Lung (tissue), 12 donors: ENCODE measurements around the gene FBXL13. TPM values are rescaled to one million over a fixed set of nuclear protein-coding genes. Genes with fewer than 3 reads are reported as not detected.

Experiments
- ATAC-seq: fragments of 200-7000 bp; cut with Tn5 transposase; one replicate; pipeline ENCODE4 v1.9.1; 2020; ENCODE audit warnings: moderate number of reproducible peaks; ENCODE audit not compliant: insufficient read depth, low FRiP score
- DNase-seq, 3 donors: peaks; one replicate each; pipeline ENCODE4 v3.0.0-alpha.2; 2013 to 2017
- H3K27ac ChIP-seq, 2 donors: one replicate each; pipeline ENCODE4 v1.5.1; 2013; ENCODE audit warnings: mild to moderate bottlenecking in 2 of 2, moderate library complexity in 2 of 2, control low read depth in 1 of 2, inconsistent platforms in 1 of 2, low read depth in 1 of 2, low read length in 1 of 2
- H3K27me3 ChIP-seq, 3 donors: one replicate each; pipeline ENCODE4 v1.5.1; 2013; ENCODE audit warnings: low read length in 2 of 3; ENCODE audit not compliant: control insufficient read depth in 3 of 3, insufficient read depth in 3 of 3
- H3K36me3 ChIP-seq, 4 donors: one replicate each; pipeline ENCODE4 v1.5.1; 2013; ENCODE audit warnings: low read length in 4 of 4, mild to moderate bottlenecking in 1 of 4, moderate library complexity in 1 of 4; ENCODE audit not compliant: control insufficient read depth in 4 of 4, insufficient read depth in 4 of 4
- H3K4me1 ChIP-seq, 5 donors: one replicate each; pipeline ENCODE4 v1.5.1; 2013; ENCODE audit warnings: low read length in 5 of 5, mild to moderate bottlenecking in 2 of 5, moderate library complexity in 1 of 5; ENCODE audit not compliant: control insufficient read depth in 5 of 5, insufficient read depth in 5 of 5
- H3K4me3 ChIP-seq: one replicate; pipeline ENCODE4 v1.5.1; 2013; ENCODE audit warnings: mild to moderate bottlenecking, control low read depth, moderate library complexity
- H3K9ac ChIP-seq, 2 donors: one replicate each; pipeline ENCODE4 v1.5.1; 2013; ENCODE audit warnings: low read length in 2 of 2, control low read depth in 1 of 2; ENCODE audit not compliant: insufficient read depth in 1 of 2
- H3K9me3 ChIP-seq, 4 donors: one replicate each; pipeline ENCODE4 v1.5.1; 2013; ENCODE audit warnings: low read length in 3 of 4, mild to moderate bottlenecking in 1 of 4, moderate library complexity in 1 of 4; ENCODE audit not compliant: control insufficient read depth in 4 of 4, insufficient read depth in 3 of 4
- WGBS, 2 donors: extraction: QIAGEN DNeasy Blood & Tissue Kit; methylation state at CpG; one replicate each; pipeline ENCODE4 v1.1.7; 2013; 5-methylcytosine and 5-hydroxymethylcytosine counted together
- polyA plus RNA-seq, 2 donors: library from polyadenylated mRNA; stranded (reverse); fragments of 200-250 nt; gene quantifications; one replicate each; pipeline ENCODE4 v1.2.1, GENCODE V29; 2013
- total RNA-seq, 2 donors: library from RNA; depleted of rRNA in 1 of 2; stranded (reverse); fragments of >200 nt in 1 of 2; gene quantifications; one replicate each; pipeline ENCODE4 v1.2.1, GENCODE V29; 2014 to 2021
- TF ChIP-seq, protein P1 (sequence below): IDR thresholded peaks from 2 replicates; pipeline ENCODE4 v1.5.1; 2012; ENCODE audit warnings: mild to moderate bottlenecking; ENCODE audit errors: control extremely low read depth, extremely low read depth
- donor health status: control.
- donor health status: control.
- donor health status: Bipolar disorder and iron deficiency.
- donor health status: healthy.
- donor health status: DM: yes; HTN: yes; CAD: no.

Gene FBXL13
- total and polyA plus RNA-seq, 4 donors: 0.61 to 12.3 (median 3.7) TPM

DNA sequence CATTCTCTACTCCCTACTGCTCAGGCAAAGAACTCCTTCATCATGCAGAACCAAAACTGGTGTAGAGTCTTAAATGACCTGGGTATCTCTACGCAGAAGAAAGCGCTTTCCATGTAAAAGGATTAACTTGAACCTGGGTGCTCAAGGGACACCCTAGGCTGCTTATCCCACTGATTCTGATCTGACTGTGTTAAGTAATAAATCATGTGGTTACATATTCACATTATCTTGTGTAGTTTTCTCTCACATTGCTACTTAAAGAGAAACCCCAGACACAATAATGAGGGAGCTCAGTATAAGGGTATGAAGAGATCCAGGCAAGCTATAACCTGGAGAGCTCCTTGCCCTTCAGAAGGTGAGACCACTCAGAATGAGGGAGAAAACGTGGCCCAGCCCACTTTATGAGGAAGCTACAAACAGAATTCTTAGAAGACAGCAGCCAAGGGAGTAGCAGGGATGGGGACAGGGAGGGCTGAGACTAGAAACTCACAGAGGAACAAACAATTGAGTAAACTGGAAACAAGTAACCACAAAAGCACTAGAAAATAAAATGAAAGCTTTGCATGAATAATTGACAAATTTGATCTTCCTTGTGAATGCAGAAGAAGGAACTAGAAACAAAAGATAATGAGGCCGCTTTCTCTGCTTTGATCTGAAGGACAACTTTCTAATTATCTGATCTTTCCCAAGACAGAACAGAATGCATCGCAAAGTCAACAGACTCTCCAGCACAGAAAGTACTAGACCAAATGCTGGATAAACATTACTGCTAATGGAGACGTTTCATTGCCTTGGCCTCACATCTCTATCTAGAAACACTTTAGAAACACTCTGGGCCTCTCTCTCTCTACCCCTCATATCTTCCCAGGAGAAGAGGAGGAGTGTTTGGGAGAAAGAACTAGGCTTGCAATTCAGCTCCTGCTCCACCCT is 85.7 kb downstream of the FBXL13 start:
- Histone ChIP-seq H3K4me1 (peaks cover 0 to 18% (median 4%) of the 10 kb centered on the region in 5 donors), H3K27ac (no peak overlapping the region), H3K9me3 (peaks cover 0 to 2% (median 0%) of the 10 kb centered on the region in 4 donors), H3K9ac (no peak overlapping the region), H3K36me3 (no peaks in the 10 kb centered on the region), H3K4me3 (no peak overlapping the region), H3K27me3 (no peaks in the 10 kb centered on the region)
- 64% methylated on average over 6 of the region's 6 CpGs for WGBS, 2 donors
- ATAC-seq (no peak), DNase-seq (peak in 1 of 3 donors; percentile 11)
- TF ChIP-seq, protein P1, sequence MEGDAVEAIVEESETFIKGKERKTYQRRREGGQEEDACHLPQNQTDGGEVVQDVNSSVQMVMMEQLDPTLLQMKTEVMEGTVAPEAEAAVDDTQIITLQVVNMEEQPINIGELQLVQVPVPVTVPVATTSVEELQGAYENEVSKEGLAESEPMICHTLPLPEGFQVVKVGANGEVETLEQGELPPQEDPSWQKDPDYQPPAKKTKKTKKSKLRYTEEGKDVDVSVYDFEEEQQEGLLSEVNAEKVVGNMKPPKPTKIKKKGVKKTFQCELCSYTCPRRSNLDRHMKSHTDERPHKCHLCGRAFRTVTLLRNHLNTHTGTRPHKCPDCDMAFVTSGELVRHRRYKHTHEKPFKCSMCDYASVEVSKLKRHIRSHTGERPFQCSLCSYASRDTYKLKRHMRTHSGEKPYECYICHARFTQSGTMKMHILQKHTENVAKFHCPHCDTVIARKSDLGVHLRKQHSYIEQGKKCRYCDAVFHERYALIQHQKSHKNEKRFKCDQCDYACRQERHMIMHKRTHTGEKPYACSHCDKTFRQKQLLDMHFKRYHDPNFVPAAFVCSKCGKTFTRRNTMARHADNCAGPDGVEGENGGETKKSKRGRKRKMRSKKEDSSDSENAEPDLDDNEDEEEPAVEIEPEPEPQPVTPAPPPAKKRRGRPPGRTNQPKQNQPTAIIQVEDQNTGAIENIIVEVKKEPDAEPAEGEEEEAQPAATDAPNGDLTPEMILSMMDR: no peak

DNA sequence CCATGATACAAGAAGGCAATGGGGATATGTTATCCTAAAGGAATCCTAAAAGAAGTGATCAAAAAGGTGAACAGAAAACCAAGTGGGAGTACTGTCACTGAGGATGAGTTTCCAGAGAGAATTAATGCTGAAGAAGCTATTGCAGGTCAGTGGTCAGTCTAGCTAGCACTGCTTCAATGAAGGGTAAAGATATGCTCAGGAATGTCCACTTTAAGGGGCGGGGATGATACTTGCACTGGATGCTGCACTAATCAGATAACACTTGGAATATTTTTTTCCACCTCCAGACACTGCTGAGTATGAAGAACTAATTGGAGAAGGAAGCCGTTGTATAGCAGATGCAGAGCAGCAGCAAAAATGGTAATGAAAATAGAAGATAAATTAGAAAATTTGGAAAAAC is 86.5 kb downstream of the FBXL13 start:
- ATAC-seq: no peak

DNA sequence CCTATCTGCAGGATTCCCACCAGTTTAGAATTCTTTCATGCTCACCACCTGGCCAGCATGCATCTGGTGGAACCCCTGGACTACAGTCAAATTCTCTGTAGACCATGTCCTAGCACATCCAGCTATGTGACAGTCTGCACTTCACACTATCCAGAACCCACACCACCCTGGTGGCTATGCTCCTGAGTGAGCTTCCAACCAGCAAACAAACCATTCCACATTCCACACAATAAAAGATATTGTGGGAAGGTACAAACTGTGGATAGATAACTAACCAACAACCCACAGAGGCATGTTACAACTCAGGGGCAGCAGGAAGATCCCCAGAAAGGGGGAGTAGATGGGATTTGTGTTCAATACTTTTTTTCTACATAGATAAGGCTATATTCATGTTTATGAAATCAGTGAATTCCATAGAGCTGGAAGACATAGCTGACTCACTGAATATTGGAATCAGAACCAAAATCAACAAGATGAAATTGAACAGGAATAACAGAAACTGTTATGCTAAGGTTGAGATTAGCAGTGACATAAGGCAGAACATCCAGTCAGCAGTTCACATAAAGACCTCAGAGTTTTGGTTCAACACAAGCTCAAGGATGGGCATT is 89.3 kb downstream of the FBXL13 start:
- Histone ChIP-seq H3K27me3 (no peaks in the 10 kb centered on the region), H3K36me3 (no peaks in the 10 kb centered on the region), H3K4me1 (peaks cover 0 to 1% (median 0%) of the 10 kb centered on the region in 5 donors), H3K4me3 (no peak overlapping the region), H3K27ac (no peak overlapping the region), H3K9ac (no peak overlapping the region), H3K9me3 (no peaks in the 10 kb centered on the region)
- ATAC-seq: no peak
- TF ChIP-seq, protein P1: no peak
- DNase-seq: no peak

More for the DNA sequence above, 86.5 kb downstream of the FBXL13 start:
- no peak for DNase-seq
- Histone ChIP-seq H3K27ac (no peak overlapping the region), H3K9ac (no peak overlapping the region), H3K9me3 (peaks cover 0 to 2% (median 0%) of the 10 kb centered on the region in 4 donors), H3K4me1 (peaks cover 0 to 16% (median 4%) of the 10 kb centered on the region in 5 donors), H3K4me3 (no peak overlapping the region), H3K36me3 (no peaks in the 10 kb centered on the region), H3K27me3 (no peaks in the 10 kb centered on the region)
- 88 to 92% methylated on average over 2 of the region's 2 CpGs for WGBS, 2 donors
- TF ChIP-seq, protein P1: no peak
